HEK293 (cell line): Measurements from ENCODE around the gene ACOT8.

ENCODE experiments used
- CTCF ChIP-seq: fragments of 450-650 bp; formaldehyde crosslinking; IDR thresholded peaks from 2 replicates; pipeline ENCODE4 v1.5.1; 2016; ENCODE audit warnings: missing biosample characterization, missing genetic modification characterization
- SCRT2 ChIP-seq: fragments of 450-650 bp; formaldehyde crosslinking; IDR thresholded peaks from 2 replicates; pipeline ENCODE4 v1.5.1; 2016; ENCODE audit warnings: missing biosample characterization, missing genetic modification characterization
- SP3 ChIP-seq: fragments of 450-650 bp; formaldehyde crosslinking; IDR thresholded peaks from 2 replicates; pipeline ENCODE4 v1.5.1; 2016; ENCODE audit warnings: missing biosample characterization, missing genetic modification characterization
- ZNF121 ChIP-seq: fragments of 450-650 bp; formaldehyde crosslinking; IDR thresholded peaks from 2 replicates; pipeline ENCODE4 v1.5.1; 2016; ENCODE audit warnings: missing biosample characterization, missing genetic modification characterization
- ZNF2 ChIP-seq: fragments of 450-650 bp; formaldehyde crosslinking; IDR thresholded peaks from 2 replicates; pipeline ENCODE4 v1.5.1; 2016; ENCODE audit warnings: missing biosample characterization, missing genetic modification characterization
- ZNF26 ChIP-seq: fragments of 450-650 bp; formaldehyde crosslinking; IDR thresholded peaks from 2 replicates; pipeline ENCODE4 v1.5.1; 2016; ENCODE audit warnings: missing biosample characterization, missing genetic modification characterization
- ZNF274 ChIP-seq, 2 experiments: fragments of 200-500 bp in 1 of 2; fragments of 450-650 bp in 1 of 2; sonication (Bioruptor generic) in 1 of 2; formaldehyde crosslinking in 1 of 2; IDR thresholded peaks; 2 replicates each; pipeline versions ENCODE4 v1.5.1 to v1.6.1; 2014 to 2016; ENCODE audit warnings: borderline replicate concordance in 1 of 2, inconsistent platforms in 1 of 2, low read length in 1 of 2, missing biosample characterization in 1 of 2, missing genetic modification characterization in 1 of 2
- ZNF426 ChIP-seq: fragments of 450-650 bp; formaldehyde crosslinking; IDR thresholded peaks from 2 replicates; pipeline ENCODE4 v1.5.1; 2017; ENCODE audit warnings: missing biosample characterization, missing genetic modification characterization, mild to moderate bottlenecking, inconsistent platforms, moderate library complexity
- ZNF571 ChIP-seq: fragments of 450-650 bp; formaldehyde crosslinking; IDR thresholded peaks from 2 replicates; pipeline ENCODE4 v1.5.0; 2017; ENCODE audit warnings: missing biosample characterization, missing genetic modification characterization
- ZSCAN5A ChIP-seq: fragments of 450-650 bp; formaldehyde crosslinking; IDR thresholded peaks from 2 replicates; pipeline ENCODE4 v1.5.1; 2016; ENCODE audit warnings: missing biosample characterization, missing genetic modification characterization

GRCh38 chr20:45834797-45835161 is 22.4 kb downstream of the ACOT8 start:
- no peak for TF ChIP-seq CTCF (tag by site-specific recombination)
- TF ChIP-seq ZNF26, result no peak
- TF ChIP-seq ZNF121 (tag by site-specific recombination), result no peak
- TF ChIP-seq ZNF274 (IDR thresholded peaks at IDR 0.05; ENCODE audit: low read length), result no peak
- TF ChIP-seq ZNF274 (tag by site-specific recombination; IDR thresholded peaks at IDR 0.05; ENCODE audit: borderline replicate concordance), result no peak
- no peak for TF ChIP-seq ZNF426 (tag by site-specific recombination)
- TF ChIP-seq ZNF571 (tag by site-specific recombination), result no peak
- TF ChIP-seq ZSCAN5A (tag by site-specific recombination), result no peak
- no peak for TF ChIP-seq ZNF2 (tag by site-specific recombination)
- no peak for TF ChIP-seq SP3 (tag by site-specific recombination)
- TF ChIP-seq SCRT2 (tag by site-specific recombination), result no peak
